Measurements from ENCODE around the gene ALDH8A1.
"Not testable (repeated sequence)": the region's sequence is repeated elsewhere in the genome, so short reads cannot be mapped to it uniquely, and the experiment has no call there.

ALDH8A1 gene

DNA sequence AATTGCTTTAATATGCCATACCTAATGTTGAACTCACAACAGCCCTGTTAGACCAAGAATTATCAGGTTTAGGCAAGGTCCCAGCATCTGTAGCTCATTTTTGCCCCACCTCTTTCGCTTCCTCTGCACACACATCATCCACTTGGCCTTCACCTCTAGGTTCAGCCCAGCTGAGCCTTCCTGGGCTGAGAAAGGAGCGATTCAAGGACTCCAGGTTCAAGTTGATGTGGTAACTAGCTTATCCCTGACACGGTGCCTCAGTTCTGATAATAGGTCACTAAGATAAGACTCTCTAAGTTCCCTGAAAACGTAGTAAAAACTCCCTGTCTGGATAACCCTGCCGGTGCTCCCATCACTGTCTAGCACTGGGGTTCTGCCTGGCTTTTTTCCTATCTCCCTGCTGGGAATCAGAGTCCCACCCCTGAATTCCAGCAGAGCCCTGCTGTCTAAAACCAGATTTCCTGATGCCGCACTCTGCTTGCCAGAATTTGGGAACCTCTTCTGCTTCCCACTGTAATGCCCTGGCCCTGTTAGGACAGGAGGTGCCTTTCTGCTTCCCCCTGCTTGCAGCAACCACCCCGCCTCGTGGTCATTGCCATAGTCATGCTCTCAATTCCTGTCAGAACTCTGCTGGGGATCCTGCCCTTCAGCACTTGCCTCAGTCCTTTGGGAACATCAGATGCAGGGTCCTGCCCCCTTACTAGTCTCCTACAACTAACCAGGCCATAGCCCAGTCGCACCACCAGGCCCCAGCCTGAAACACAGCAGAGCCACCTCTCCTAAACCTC is 47.6 kb downstream of the ALDH8A1 start:
- H3K27ac ChIP-seq (replicated peaks): no peak overlapping the region
- TF ChIP-seq GABPA (IDR thresholded peaks at IDR 0.05; ENCODE audit: low read depth) (no peak), SPI1 (IDR thresholded peaks at IDR 0.05; ENCODE audit: borderline replicate concordance, low read depth) (no peak), POLR2AphosphoS5 (IDR thresholded peaks at IDR 0.05; ENCODE audit: low read depth) (no peak)
- TF ChIP-seq, protein P1, sequence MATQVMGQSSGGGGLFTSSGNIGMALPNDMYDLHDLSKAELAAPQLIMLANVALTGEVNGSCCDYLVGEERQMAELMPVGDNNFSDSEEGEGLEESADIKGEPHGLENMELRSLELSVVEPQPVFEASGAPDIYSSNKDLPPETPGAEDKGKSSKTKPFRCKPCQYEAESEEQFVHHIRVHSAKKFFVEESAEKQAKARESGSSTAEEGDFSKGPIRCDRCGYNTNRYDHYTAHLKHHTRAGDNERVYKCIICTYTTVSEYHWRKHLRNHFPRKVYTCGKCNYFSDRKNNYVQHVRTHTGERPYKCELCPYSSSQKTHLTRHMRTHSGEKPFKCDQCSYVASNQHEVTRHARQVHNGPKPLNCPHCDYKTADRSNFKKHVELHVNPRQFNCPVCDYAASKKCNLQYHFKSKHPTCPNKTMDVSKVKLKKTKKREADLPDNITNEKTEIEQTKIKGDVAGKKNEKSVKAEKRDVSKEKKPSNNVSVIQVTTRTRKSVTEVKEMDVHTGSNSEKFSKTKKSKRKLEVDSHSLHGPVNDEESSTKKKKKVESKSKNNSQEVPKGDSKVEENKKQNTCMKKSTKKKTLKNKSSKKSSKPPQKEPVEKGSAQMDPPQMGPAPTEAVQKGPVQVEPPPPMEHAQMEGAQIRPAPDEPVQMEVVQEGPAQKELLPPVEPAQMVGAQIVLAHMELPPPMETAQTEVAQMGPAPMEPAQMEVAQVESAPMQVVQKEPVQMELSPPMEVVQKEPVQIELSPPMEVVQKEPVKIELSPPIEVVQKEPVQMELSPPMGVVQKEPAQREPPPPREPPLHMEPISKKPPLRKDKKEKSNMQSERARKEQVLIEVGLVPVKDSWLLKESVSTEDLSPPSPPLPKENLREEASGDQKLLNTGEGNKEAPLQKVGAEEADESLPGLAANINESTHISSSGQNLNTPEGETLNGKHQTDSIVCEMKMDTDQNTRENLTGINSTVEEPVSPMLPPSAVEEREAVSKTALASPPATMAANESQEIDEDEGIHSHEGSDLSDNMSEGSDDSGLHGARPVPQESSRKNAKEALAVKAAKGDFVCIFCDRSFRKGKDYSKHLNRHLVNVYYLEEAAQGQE (IDR thresholded peaks at IDR 0.05; ENCODE audit: insufficient replicate concordance, low read depth): no peak
- TF ChIP-seq, protein P2, sequence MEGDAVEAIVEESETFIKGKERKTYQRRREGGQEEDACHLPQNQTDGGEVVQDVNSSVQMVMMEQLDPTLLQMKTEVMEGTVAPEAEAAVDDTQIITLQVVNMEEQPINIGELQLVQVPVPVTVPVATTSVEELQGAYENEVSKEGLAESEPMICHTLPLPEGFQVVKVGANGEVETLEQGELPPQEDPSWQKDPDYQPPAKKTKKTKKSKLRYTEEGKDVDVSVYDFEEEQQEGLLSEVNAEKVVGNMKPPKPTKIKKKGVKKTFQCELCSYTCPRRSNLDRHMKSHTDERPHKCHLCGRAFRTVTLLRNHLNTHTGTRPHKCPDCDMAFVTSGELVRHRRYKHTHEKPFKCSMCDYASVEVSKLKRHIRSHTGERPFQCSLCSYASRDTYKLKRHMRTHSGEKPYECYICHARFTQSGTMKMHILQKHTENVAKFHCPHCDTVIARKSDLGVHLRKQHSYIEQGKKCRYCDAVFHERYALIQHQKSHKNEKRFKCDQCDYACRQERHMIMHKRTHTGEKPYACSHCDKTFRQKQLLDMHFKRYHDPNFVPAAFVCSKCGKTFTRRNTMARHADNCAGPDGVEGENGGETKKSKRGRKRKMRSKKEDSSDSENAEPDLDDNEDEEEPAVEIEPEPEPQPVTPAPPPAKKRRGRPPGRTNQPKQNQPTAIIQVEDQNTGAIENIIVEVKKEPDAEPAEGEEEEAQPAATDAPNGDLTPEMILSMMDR (IDR thresholded peaks at IDR 0.05; ENCODE audit: insufficient read depth, low read length): no peak
- no peak overlapping the region for H3K4me3 ChIP-seq (replicated peaks; ENCODE audit: insufficient read depth, low read length)
- no peaks in the 10 kb centered on the region for H3K27me3 ChIP-seq (ENCODE audit: insufficient read depth, poor library complexity, severe bottlenecking)
- DNase-seq (ENCODE audit: low read depth in 1 of 2, low spot score in 1 of 2): no peak

DNA sequence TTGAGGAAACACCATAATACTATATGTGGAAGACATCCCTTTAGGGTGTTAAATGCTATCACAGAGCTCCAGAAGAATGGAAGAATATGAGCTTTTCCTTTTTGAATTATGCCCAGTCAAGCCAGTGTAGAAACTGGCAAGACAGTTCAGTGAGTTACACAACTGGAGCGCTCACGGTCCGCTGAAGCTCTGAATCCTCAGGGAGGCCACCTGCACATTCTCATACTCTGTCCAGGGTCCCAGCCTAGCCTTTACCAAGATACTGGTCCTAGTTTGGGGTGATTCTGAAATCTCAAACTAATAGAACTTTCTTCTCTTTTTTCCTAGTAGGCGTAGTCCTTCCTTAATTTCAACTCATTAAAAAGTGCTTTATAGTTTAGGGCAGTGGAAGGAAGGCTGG is 51.3 kb downstream of the ALDH8A1 start:
- TF ChIP-seq POLR2AphosphoS5 (IDR thresholded peaks at IDR 0.05; ENCODE audit: low read depth) (no peak), GABPA (IDR thresholded peaks at IDR 0.05; ENCODE audit: low read depth) (no peak), SPI1 (IDR thresholded peaks at IDR 0.05; ENCODE audit: borderline replicate concordance, low read depth) (no peak)
- TF ChIP-seq, protein P1 (IDR thresholded peaks at IDR 0.05; ENCODE audit: insufficient replicate concordance, low read depth): no peak
- TF ChIP-seq, protein P2 (IDR thresholded peaks at IDR 0.05; ENCODE audit: insufficient read depth, low read length): no peak
- Histone ChIP-seq H3K4me3 (replicated peaks; ENCODE audit: insufficient read depth, low read length) (no peak overlapping the region), H3K27me3 (ENCODE audit: insufficient read depth, poor library complexity, severe bottlenecking) (no peaks in the 10 kb centered on the region), H3K27ac (replicated peaks) (no peak overlapping the region)
- no peak for DNase-seq (ENCODE audit: low read depth in 1 of 2, low spot score in 1 of 2)

DNA sequence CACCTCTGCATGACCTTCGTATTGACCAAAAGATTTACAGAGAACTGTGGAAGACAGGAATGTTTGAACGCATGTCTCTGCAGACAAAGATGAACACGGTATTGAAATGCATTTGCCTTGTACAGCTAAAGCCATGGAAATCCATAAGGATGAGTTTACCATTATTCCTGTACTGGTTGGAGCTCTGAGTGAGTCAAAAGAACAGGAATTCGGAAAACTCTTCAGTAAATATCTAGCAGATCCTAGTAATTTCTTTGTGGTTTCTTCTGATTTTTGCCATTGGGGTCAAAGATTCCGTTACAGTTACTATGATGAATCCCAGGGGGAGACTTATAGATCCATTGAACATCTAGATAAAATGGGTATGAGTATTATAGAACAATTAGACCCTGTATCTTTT is 51.7 kb downstream of the ALDH8A1 start:
- not testable (repeated sequence) for H3K27me3 ChIP-seq (ENCODE audit: insufficient read depth, poor library complexity, severe bottlenecking); H3K27ac ChIP-seq (replicated peaks); DNase-seq (ENCODE audit: low read depth in 1 of 2, low spot score in 1 of 2); H3K4me3 ChIP-seq (replicated peaks; ENCODE audit: insufficient read depth, low read length)

DNA sequence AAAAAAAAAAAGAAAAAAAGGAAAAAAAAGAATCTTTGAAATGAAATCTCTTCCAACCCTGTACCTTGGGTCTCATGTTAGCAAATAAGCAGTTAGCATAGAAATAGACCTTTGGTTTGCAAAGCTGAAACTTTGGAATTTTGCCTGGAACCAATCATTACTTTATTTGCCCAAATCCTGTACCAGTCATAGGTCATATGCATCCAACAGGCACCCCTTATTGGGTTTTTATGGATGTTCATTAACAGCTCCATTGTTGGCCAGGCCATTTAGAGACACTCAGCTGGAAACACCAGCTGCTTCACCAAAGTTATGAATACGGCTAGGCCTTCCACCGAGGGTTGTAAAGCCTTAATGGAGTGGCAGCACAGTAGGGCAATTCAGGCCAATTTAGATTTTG is 53.0 kb downstream of the ALDH8A1 start:
- Histone ChIP-seq H3K27me3 (ENCODE audit: insufficient read depth, poor library complexity, severe bottlenecking) (no peaks in the 10 kb centered on the region), H3K4me3 (replicated peaks; ENCODE audit: insufficient read depth, low read length) (no peak overlapping the region), H3K27ac (replicated peaks) (no peak overlapping the region)
- no peak for DNase-seq (ENCODE audit: low read depth in 1 of 2, low spot score in 1 of 2)
- TF ChIP-seq POLR2AphosphoS5 (IDR thresholded peaks at IDR 0.05; ENCODE audit: low read depth) (no peak), GABPA (IDR thresholded peaks at IDR 0.05; ENCODE audit: low read depth) (no peak), SPI1 (IDR thresholded peaks at IDR 0.05; ENCODE audit: borderline replicate concordance, low read depth) (no peak)
- TF ChIP-seq, protein P2 (IDR thresholded peaks at IDR 0.05; ENCODE audit: insufficient read depth, low read length): no peak
- TF ChIP-seq, protein P1 (IDR thresholded peaks at IDR 0.05; ENCODE audit: insufficient replicate concordance, low read depth): no peak

All from HL-60 (cell line).